ENCODE measurements around the gene TLL1.

The TLL1 gene

DNA sequence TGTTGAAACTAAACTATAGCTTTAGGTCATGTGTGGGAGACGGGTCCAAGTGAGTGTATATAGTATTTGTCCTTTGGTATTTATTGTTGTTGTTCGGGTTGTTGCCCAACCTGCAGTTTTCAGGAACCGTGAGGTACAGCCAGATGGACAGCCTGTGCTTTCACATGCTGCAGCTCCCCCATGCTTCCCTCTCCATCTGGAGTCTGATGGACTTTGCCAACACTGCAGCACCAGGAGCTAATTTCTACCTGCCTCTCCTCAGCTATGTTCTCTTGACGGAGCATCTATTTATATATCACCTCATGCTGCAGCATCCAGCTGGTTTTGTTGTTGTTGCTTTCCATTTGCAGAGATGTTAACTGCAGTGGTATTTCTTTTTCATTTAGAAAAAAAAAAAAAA lies 80.1 kb downstream of the TLL1 start:
- no peak overlapping the region for H3K9ac ChIP-seq (ENCODE audit: low read length)
- DNase-seq, result no peak

DNA sequence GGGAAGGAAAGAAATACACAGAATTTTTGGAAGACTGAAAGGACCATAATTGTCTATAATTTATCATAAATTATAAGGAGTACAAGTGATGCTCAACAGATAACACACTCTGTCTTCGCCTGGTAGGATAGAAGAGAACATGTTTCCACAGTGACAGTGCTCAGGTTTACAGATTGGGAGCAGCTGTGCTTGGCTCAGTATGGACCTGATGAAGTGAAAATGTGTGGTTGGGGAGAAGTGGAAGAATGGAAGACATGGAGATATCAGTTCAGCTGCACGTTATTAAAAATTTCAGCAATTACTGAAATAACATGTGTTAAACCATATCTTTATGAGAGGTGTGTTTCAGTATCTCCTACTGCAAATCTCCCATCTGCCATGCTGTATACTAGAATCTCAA lies 90.6 kb downstream of the TLL1 start:
- no peaks in the 10 kb centered on the region for H4K20me1 ChIP-seq (ENCODE audit: insufficient read depth, low read length)
- TF ChIP-seq, protein P1, sequence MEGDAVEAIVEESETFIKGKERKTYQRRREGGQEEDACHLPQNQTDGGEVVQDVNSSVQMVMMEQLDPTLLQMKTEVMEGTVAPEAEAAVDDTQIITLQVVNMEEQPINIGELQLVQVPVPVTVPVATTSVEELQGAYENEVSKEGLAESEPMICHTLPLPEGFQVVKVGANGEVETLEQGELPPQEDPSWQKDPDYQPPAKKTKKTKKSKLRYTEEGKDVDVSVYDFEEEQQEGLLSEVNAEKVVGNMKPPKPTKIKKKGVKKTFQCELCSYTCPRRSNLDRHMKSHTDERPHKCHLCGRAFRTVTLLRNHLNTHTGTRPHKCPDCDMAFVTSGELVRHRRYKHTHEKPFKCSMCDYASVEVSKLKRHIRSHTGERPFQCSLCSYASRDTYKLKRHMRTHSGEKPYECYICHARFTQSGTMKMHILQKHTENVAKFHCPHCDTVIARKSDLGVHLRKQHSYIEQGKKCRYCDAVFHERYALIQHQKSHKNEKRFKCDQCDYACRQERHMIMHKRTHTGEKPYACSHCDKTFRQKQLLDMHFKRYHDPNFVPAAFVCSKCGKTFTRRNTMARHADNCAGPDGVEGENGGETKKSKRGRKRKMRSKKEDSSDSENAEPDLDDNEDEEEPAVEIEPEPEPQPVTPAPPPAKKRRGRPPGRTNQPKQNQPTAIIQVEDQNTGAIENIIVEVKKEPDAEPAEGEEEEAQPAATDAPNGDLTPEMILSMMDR (IDR thresholded peaks at IDR 0.05; ENCODE audit: low read length), result no peak
- TF ChIP-seq EZH2phosphoT487 (IDR thresholded peaks at IDR 0.05; ENCODE audit: low read length) (no peak), EZH2 (optimal IDR thresholded peaks at IDR 0.05; ENCODE audit: low read depth, low read length) (no peak)
- H3K27ac ChIP-seq (ENCODE audit: low read length), result no peak overlapping the region
- no peaks in the 10 kb centered on the region for H3K9me3 ChIP-seq (replicated peaks; ENCODE audit: insufficient read depth, low read length)
- H3K4me2 ChIP-seq (ENCODE audit: low read depth, low read length), result no peak overlapping the region
- H3K27me3 ChIP-seq (replicated peaks; ENCODE audit: insufficient read depth, low read length), result no peaks in the 10 kb centered on the region
- no peaks in the 10 kb centered on the region for H3F3A ChIP-seq (ENCODE audit: insufficient read depth, low read length)
- no peak overlapping the region for H3K9ac ChIP-seq (ENCODE audit: low read length)
- DNase-seq, result no peak
- H3K4me3 ChIP-seq (ENCODE audit: low read length), result no peak overlapping the region
- H3K36me3 ChIP-seq (replicated peaks; ENCODE audit: insufficient read depth, low read length), result no peaks in the 10 kb centered on the region
- no peaks in the 10 kb centered on the region for H3K79me2 ChIP-seq (ENCODE audit: low read length)
- H3K9me2 ChIP-seq (replicated peaks; ENCODE audit: insufficient read depth, low read length), result no peaks in the 10 kb centered on the region
- H2AFZ ChIP-seq (ENCODE audit: low read length), result no peak overlapping the region
- H3K4me1 ChIP-seq (ENCODE audit: low read length), result no peaks in the 10 kb centered on the region

More for the DNA sequence above, 80.1 kb downstream of the TLL1 start:
- H3K4me3 ChIP-seq (ENCODE audit: low read length), result no peak overlapping the region
- H3K9me3 ChIP-seq (replicated peaks; ENCODE audit: insufficient read depth, low read length), result no peaks in the 10 kb centered on the region
- H2AFZ ChIP-seq (ENCODE audit: low read length), result no peak overlapping the region
- H3K27me3 ChIP-seq (replicated peaks; ENCODE audit: insufficient read depth, low read length), result no peaks in the 10 kb centered on the region
- no peaks in the 10 kb centered on the region for H3K9me2 ChIP-seq (replicated peaks; ENCODE audit: insufficient read depth, low read length)
- H3F3A ChIP-seq (ENCODE audit: insufficient read depth, low read length), result no peaks in the 10 kb centered on the region
- H3K4me1 ChIP-seq (ENCODE audit: low read length), result no peaks in the 10 kb centered on the region
- no peaks in the 10 kb centered on the region for H3K79me2 ChIP-seq (ENCODE audit: low read length)
- H3K4me2 ChIP-seq (ENCODE audit: low read depth, low read length), result no peak overlapping the region
- TF ChIP-seq EZH2phosphoT487 (IDR thresholded peaks at IDR 0.05; ENCODE audit: low read length), result no peak
- TF ChIP-seq, protein P1 (IDR thresholded peaks at IDR 0.05; ENCODE audit: low read length), result no peak
- no peak for TF ChIP-seq EZH2 (optimal IDR thresholded peaks at IDR 0.05; ENCODE audit: low read depth, low read length)
- no peaks in the 10 kb centered on the region for H3K36me3 ChIP-seq (replicated peaks; ENCODE audit: insufficient read depth, low read length)
- H3K27ac ChIP-seq (ENCODE audit: low read length), result no peak overlapping the region
- no peaks in the 10 kb centered on the region for H4K20me1 ChIP-seq (ENCODE audit: insufficient read depth, low read length)

DNA sequence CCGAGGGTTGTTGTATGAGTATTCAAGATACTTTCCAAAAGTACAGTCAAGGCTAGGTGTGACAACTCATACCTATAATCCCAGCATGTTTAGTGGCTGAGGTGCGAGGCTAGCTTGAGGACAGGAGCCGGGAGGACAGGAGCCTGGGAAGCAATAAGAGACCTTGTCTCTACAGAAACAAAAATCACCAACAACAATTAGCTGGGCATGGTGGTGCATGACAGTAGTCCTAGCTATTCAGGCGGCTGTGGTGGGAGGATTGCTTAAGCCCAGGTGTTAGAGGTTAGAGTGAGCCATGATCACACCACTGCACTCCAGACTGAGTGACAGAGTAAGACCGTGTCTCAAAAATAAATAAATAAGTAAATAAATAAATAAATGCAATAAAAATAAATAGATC lies 91.6 kb downstream of the TLL1 start:
- Histone ChIP-seq H3K9me2 (replicated peaks; ENCODE audit: insufficient read depth, low read length) (no peaks in the 10 kb centered on the region), H3K27me3 (replicated peaks; ENCODE audit: insufficient read depth, low read length) (no peaks in the 10 kb centered on the region), H3K9me3 (replicated peaks; ENCODE audit: insufficient read depth, low read length) (no peaks in the 10 kb centered on the region), H2AFZ (ENCODE audit: low read length) (no peak overlapping the region), H3K4me3 (ENCODE audit: low read length) (no peak overlapping the region), H3K27ac (ENCODE audit: low read length) (no peak overlapping the region), H4K20me1 (ENCODE audit: insufficient read depth, low read length) (no peaks in the 10 kb centered on the region), H3K36me3 (replicated peaks; ENCODE audit: insufficient read depth, low read length) (no peaks in the 10 kb centered on the region), H3K4me1 (ENCODE audit: low read length) (no peaks in the 10 kb centered on the region), H3K9ac (ENCODE audit: low read length) (no peak overlapping the region), H3F3A (ENCODE audit: insufficient read depth, low read length) (no peaks in the 10 kb centered on the region), H3K4me2 (ENCODE audit: low read depth, low read length) (no peak overlapping the region), H3K79me2 (ENCODE audit: low read length) (no peaks in the 10 kb centered on the region)
- TF ChIP-seq, protein P1 (IDR thresholded peaks at IDR 0.05; ENCODE audit: low read length), result no peak
- no peak for DNase-seq

Data from MM.1S (cell line).